T-cell (primary cell): ENCODE data around the gene PDIK1L. TPM values are rescaled to one million over a fixed set of nuclear protein-coding genes. Genes with fewer than 3 reads are reported as not detected.

Source experiments
- ATAC-seq, 4 experiments: fragments of 200-7000 bp in 3 of 4; fragments of 150-1000 bp in 1 of 4; cut with Tn5 transposase; replicated peaks in 1 of 4; 1 replicate in 3 of 4; 2 replicates in 1 of 4; pipeline ENCODE4 v1.10.0; 2021; ENCODE audit warnings: moderate library complexity in 3 of 4, mild to moderate bottlenecking in 2 of 4, moderate number of reproducible peaks in 1 of 4
- CTCF ChIA-PET, 2 donors: fragments of 300-600 bp; sonication (Branson Sonifier 250); formaldehyde crosslinking; loops; one replicate each; lab custom pipeline; 2022; ENCODE audit warnings: antibody characterized with exemption in 2 of 2; lab: Charles Lee
- POLR2A ChIA-PET, 2 donors: fragments of 300-600 bp; sonication (Branson Sonifier 250); formaldehyde crosslinking; loops; one replicate each; lab custom pipeline; 2022; ENCODE audit warnings: antibody characterized with exemption in 2 of 2; lab: Charles Lee
- DNase-seq, 35 experiments: peaks; one replicate each; pipeline versions ENCODE4 v3.0.0 to v3.0.0-alpha.2; 2013 to 2023
- H3K27ac ChIP-seq: one replicate; pipeline ENCODE4 v1.5.1; 2013; ENCODE audit warnings: low read length
- H3K27me3 ChIP-seq, 2 experiments: replicated peaks in 1 of 2; 1 replicate in 1 of 2; 2 replicates in 1 of 2; pipeline versions ENCODE4 v1.6.1 to v1.7.0; 2013; ENCODE audit warnings: low read length in 1 of 2, mixed read lengths in 1 of 2; ENCODE audit not compliant: control insufficient read depth in 2 of 2, insufficient read depth in 2 of 2; ENCODE audit errors: extremely low read depth in 1 of 2
- H3K36me3 ChIP-seq, 2 donors: 1 replicate in 1 of 2; 2 replicates in 1 of 2; pipeline versions ENCODE4 v1.6.1 to v1.7.0; 2013; ENCODE audit warnings: low read length in 1 of 2; ENCODE audit not compliant: control insufficient read depth in 2 of 2, insufficient read depth in 1 of 2; ENCODE audit errors: extremely low read depth in 1 of 2
- H3K4me1 ChIP-seq, 2 experiments: 1 replicate in 1 of 2; 2 replicates in 1 of 2; pipeline versions ENCODE4 v1.6.1 to v1.7.0; 2013; ENCODE audit warnings: low read length in 2 of 2, mixed read lengths in 1 of 2; ENCODE audit not compliant: insufficient read depth in 2 of 2, control insufficient read depth in 1 of 2; ENCODE audit errors: extremely low read depth in 1 of 2
- H3K4me3 ChIP-seq, 2 donors: 1 replicate in 1 of 2; 2 replicates in 1 of 2; pipeline versions ENCODE4 v1.5.1 to v1.7.0; 2013; ENCODE audit warnings: mild to moderate bottlenecking in 2 of 2, low read length in 1 of 2, moderate library complexity in 1 of 2; ENCODE audit not compliant: control insufficient read depth in 1 of 2; ENCODE audit errors: extremely low read depth in 1 of 2
- H3K9me3 ChIP-seq: 2 replicates; pipeline ENCODE4 v1.7.0; 2013
- H3K27ac Mint-ChIP-seq, 2 donors: one replicate each; pipeline ENCODE4 v1.8.0; 2020 to 2021; ENCODE audit warnings: mild to moderate bottlenecking in 2 of 2, mixed read lengths in 2 of 2
- H3K27me3 Mint-ChIP-seq, 2 donors: one replicate each; pipeline ENCODE4 v1.8.0; 2021 to 2022; ENCODE audit warnings: mixed read lengths in 2 of 2
- H3K36me3 Mint-ChIP-seq: one replicate; pipeline ENCODE4 v1.8.0; 2021; ENCODE audit warnings: mixed read lengths
- H3K4me1 Mint-ChIP-seq, 3 donors: one replicate each; pipeline ENCODE4 v1.8.0; 2020 to 2022; ENCODE audit warnings: mixed read lengths in 3 of 3, mild to moderate bottlenecking in 1 of 3
- H3K4me3 Mint-ChIP-seq, 3 donors: one replicate each; pipeline ENCODE4 v1.8.0; 2020 to 2022; ENCODE audit warnings: mild to moderate bottlenecking in 3 of 3, mixed read lengths in 3 of 3, moderate library complexity in 3 of 3
- H3K9me3 Mint-ChIP-seq, 3 donors: one replicate each; pipeline ENCODE4 v1.8.0; 2020 to 2022; ENCODE audit warnings: mixed read lengths in 3 of 3
- WGBS: methylation state at CpG from one replicate; pipeline ENCODE4 v1.1.5; 2013; ENCODE audit warnings: missing lambda C conversion rate; ENCODE audit not compliant: insufficient coverage; 5-methylcytosine and 5-hydroxymethylcytosine counted together
- total RNA-seq, 35 experiments: library from RNA in 6 of 35; stranded (reverse) in 6 of 35; fragments of 120-200 nt in 1 of 35; gene quantifications; one replicate each; pipeline versions ENCODE4 v1.2.1 to v1.2.4 and lab custom pipeline; 2013 to 2026

The PDIK1L gene
- total RNA-seq, 5 donors from 2014 or later (not counting 1 experiment from before 2014, with no cell fraction given), result 8.8 to 23.6 (median 19.1) TPM

GRCh38 chr1:26160527-26161414 is 49.1 kb downstream of the PDIK1L start:
- Mint-ChIP-seq H3K4me1 (peaks cover 13 to 21% (median 14%) of the 10 kb centered on the region in 3 donors), H3K9me3 (no peaks in the 10 kb centered on the region), H3K36me3 (no peaks in the 10 kb centered on the region), H3K27me3 (peaks cover 18 to 49% of the 10 kb centered on the region in 2 donors), H3K4me3 (peak overlapping the region in 2 of 3 donors; percentile 28 to 32), H3K27ac (no peak overlapping the region)
- POLR2A ChIA-PET, result no interaction called here
- H3K27me3 ChIP-seq, result peaks cover 4 to 86% of the 10 kb centered on the region in 2 experiments
- H3K9me3 ChIP-seq, result no peaks in the 10 kb centered on the region
- CTCF ChIA-PET, result no interaction called here
- ATAC-seq (no peak), DNase-seq (no peak)
- H3K27ac ChIP-seq, result no peak overlapping the region
- peaks cover 0 to 30% of the 10 kb centered on the region in 2 experiments for H3K4me1 ChIP-seq
- no peaks in the 10 kb centered on the region for H3K36me3 ChIP-seq
- 78% methylated on average over 15 of the region's 18 CpGs for WGBS
- H3K4me3 ChIP-seq, result peak overlapping the region in 1 of 2 donors; percentile 7

- Mint-ChIP-seq H3K4me3 (peak overlapping the region; percentile 41 to 65 (median 56)), H3K27me3 (peaks cover 17 to 44% of the 10 kb centered on the region in 2 donors), H3K27ac (no peak overlapping the region), H3K4me1 (peaks cover 12 to 19% (median 18%) of the 10 kb centered on the region in 3 donors), H3K36me3 (no peaks in the 10 kb centered on the region), H3K9me3 (no peaks in the 10 kb centered on the region)
- ATAC-seq, result peak; percentile 57 to 67 (median 60)
- peaks cover 0 to 27% of the 10 kb centered on the region in 2 experiments for H3K4me1 ChIP-seq
- ChIA-PET CTCF (no interaction called here), POLR2A (no interaction called here)
- H3K36me3 ChIP-seq, result no peaks in the 10 kb centered on the region
- 6% methylated on average over 97 of the region's 98 CpGs for WGBS
- peak overlapping the region in 1 of 2 donors; percentile 55 for H3K4me3 ChIP-seq
- H3K27ac ChIP-seq, result no peak overlapping the region
- H3K9me3 ChIP-seq, result no peaks in the 10 kb centered on the region
- peak in 16 of 35 experiments; percentile 4 to 45 (median 27) for DNase-seq
- H3K27me3 ChIP-seq, result peaks cover 4 to 77% of the 10 kb centered on the region in 2 experiments
Measured at GRCh38 chr1:26161415-26162219, 50.0 kb downstream of the PDIK1L start.

GRCh38 chr1:26162220-26162709 is 50.6 kb downstream of the PDIK1L start:
- POLR2A ChIA-PET, result no interaction called here

GRCh38 chr1:26163684-26164035 is 52.0 kb downstream of the PDIK1L start:
- peaks cover 10 to 23% (median 18%) of the 10 kb centered on the region in 3 donors for H3K4me1 Mint-ChIP-seq
- POLR2A ChIA-PET, result no interaction called here
- ATAC-seq, result no peak
- H3K36me3 Mint-ChIP-seq, result no peaks in the 10 kb centered on the region
- Histone ChIP-seq H3K36me3 (no peaks in the 10 kb centered on the region), H3K27me3 (peaks cover 4 to 57% of the 10 kb centered on the region in 2 experiments), H3K4me3 (peak overlapping the region; percentile 28 to 52), H3K9me3 (no peaks in the 10 kb centered on the region), H3K27ac (no peak overlapping the region), H3K4me1 (peaks cover 0 to 24% of the 10 kb centered on the region in 2 experiments)
- CTCF ChIA-PET, result no interaction called here
- no peaks in the 10 kb centered on the region for H3K9me3 Mint-ChIP-seq
- 71% methylated on average over 2 of the region's 9 CpGs for WGBS
- peaks cover 9 to 31% of the 10 kb centered on the region in 2 donors for H3K27me3 Mint-ChIP-seq
- no peak overlapping the region for H3K27ac Mint-ChIP-seq
- peak overlapping the region; percentile 21 to 70 (median 29) for H3K4me3 Mint-ChIP-seq
- DNase-seq, result no peak

More at GRCh38 chr1:26162220-26162709, 50.6 kb downstream of the PDIK1L start:
- H3K27me3 ChIP-seq, result peaks cover 4 to 71% of the 10 kb centered on the region in 2 experiments
- Mint-ChIP-seq H3K4me3 (peak overlapping the region; percentile 41 to 65 (median 56)), H3K27me3 (peaks cover 14 to 42% of the 10 kb centered on the region in 2 donors), H3K27ac (no peak overlapping the region), H3K4me1 (peaks cover 10 to 23% (median 18%) of the 10 kb centered on the region in 3 donors), H3K9me3 (no peaks in the 10 kb centered on the region), H3K36me3 (no peaks in the 10 kb centered on the region)
- CTCF ChIA-PET, result interaction anchor here (0.6 kb wide), 3 partner anchors 11 to 82 kb away, joined by 3 to 4 read pairs (median 3); partner anchors contain the start of gene CEP85 (in 1 of the 2)
- no peaks in the 10 kb centered on the region for H3K9me3 ChIP-seq
- ATAC-seq, result no peak
- H3K36me3 ChIP-seq, result no peaks in the 10 kb centered on the region
- WGBS, result 27% methylated on average over 20 of the region's 21 CpGs
- DNase-seq, result no peak
- H3K4me3 ChIP-seq, result peak overlapping the region in 1 of 2 donors; percentile 55
- H3K27ac ChIP-seq, result no peak overlapping the region
- H3K4me1 ChIP-seq, result peaks cover 0 to 24% of the 10 kb centered on the region in 2 experiments

DNA sequence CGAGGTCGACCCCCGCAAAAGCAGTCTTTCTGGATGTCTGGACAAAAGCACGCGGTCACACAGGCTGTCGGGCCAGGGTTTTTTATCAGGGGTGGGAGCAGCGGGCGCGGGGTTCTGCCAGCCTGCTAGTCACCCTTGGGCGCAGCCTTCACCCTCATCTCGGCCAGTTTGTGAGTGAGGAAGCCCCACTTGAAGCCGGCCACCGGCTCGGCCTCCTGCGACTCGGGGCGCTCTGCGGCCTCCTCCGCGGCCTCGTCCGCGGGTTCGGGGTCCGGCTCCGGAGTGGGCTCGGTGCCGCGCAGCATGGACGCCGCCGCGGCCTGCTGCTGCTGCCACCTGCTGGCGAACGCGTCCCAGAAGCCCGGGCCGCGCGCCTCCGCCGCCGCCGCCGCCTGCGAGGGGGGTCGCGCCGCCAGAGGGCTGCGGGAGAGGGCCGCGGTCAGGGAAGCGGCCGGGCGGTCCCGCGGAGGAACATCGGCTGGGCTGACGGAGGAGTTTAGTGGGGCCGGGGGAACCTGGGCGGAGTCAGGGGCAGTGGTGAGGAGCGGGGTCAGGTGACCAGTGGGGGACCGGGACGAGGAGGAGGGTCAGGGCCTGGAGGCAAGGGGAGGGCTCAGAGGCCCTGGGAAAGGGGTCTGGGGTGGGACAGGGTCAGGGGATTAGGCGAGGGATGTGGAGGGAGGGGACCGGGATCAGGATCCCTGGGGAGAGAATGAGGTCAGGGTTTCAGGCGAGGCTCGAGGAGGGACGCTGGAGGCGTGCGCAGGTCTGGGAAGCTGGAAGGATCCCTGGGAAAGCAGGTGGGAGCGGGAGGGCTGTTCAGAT is 52.6 kb downstream of the PDIK1L start:
- Mint-ChIP-seq H3K36me3 (no peaks in the 10 kb centered on the region), H3K9me3 (no peaks in the 10 kb centered on the region), H3K4me3 (peak overlapping the region; percentile 39 to 70 (median 39)), H3K27me3 (peaks cover 9 to 27% of the 10 kb centered on the region in 2 donors), H3K4me1 (peaks cover 11 to 23% (median 19%) of the 10 kb centered on the region in 3 donors), H3K27ac (no peak overlapping the region)
- ChIA-PET CTCF (no interaction called here), POLR2A (no interaction called here)
- ATAC-seq (peak; percentile 72 to 83 (median 72)), DNase-seq (peak in 29 of 35 experiments; percentile 10 to 71 (median 41))
- Histone ChIP-seq H3K27me3 (peaks cover 4 to 55% of the 10 kb centered on the region in 2 experiments), H3K4me3 (peak overlapping the region; percentile 28 to 52), H3K4me1 (peaks cover 0 to 27% of the 10 kb centered on the region in 2 experiments), H3K9me3 (no peaks in the 10 kb centered on the region), H3K27ac (no peak overlapping the region), H3K36me3 (no peaks in the 10 kb centered on the region)
- 16% methylated on average over 72 of the region's 72 CpGs for WGBS
